ENCODE data around the gene TRIL. TPM values are rescaled to one million over a fixed set of nuclear protein-coding genes. Genes with fewer than 3 reads are reported as not detected.

TRIL gene
- total and polyA plus RNA-seq, 2 experiments from 2014 or later = 2.5 to 4.6 TPM

GRCh38 chr7:28988091-28988490 is 30.0 kb upstream of the TRIL start:
- Histone ChIP-seq H3K27me3 (no peaks in the 10 kb centered on the region), H2AFZ (no peak overlapping the region)
- DNase-seq (ENCODE audit: low spot score) = no peak

GRCh38 chr7:28986765-28987110 is 28.6 kb upstream of the TRIL start:
- WGBS (ENCODE audit: low lambda C conversion rate, missing lambda C conversion rate) = 30% methylated on average over 2 of the region's 2 CpGs
- no peaks in the 10 kb centered on the region for H3K27me3 ChIP-seq
- no peaks in the 10 kb centered on the region for H3K9me3 ChIP-seq (ENCODE audit: low read depth)
- no peak overlapping the region for H2AFZ ChIP-seq
- peak; percentile 55 for DNase-seq (ENCODE audit: low spot score)
- no peaks in the 10 kb centered on the region for H3K9me2 ChIP-seq (replicated peaks; ENCODE audit: insufficient read depth)
- no peaks in the 10 kb centered on the region for H4K20me1 ChIP-seq (ENCODE audit: insufficient read depth, poor library complexity, severe bottlenecking)
- TF ChIP-seq EZH2 (IDR thresholded peaks at IDR 0.05; ENCODE audit: borderline replicate concordance) (no peak), CTCF (IDR thresholded peaks at IDR 0.05; ENCODE audit: poor library complexity) (no peak)
- no peak overlapping the region for H3K4me3 ChIP-seq
- H3K36me3 ChIP-seq (replicated peaks; ENCODE audit: insufficient read depth, low read depth) = no peaks in the 10 kb centered on the region
- H3K79me2 ChIP-seq = no peaks in the 10 kb centered on the region
- peaks cover 8% of the 10 kb centered on the region for H3K4me1 ChIP-seq (ENCODE audit: insufficient read depth)
- peak overlapping the region; percentile 45 for H3K4me2 ChIP-seq
- H3K27ac ChIP-seq = peak overlapping the region; percentile 48

More at GRCh38 chr7:28988091-28988490, 30.0 kb upstream of the TRIL start:
- TF ChIP-seq EZH2 (IDR thresholded peaks at IDR 0.05; ENCODE audit: borderline replicate concordance) (no peak), EZH2phosphoT487 (IDR thresholded peaks at IDR 0.05; ENCODE audit: low read depth, severe bottlenecking, unreplicated experiment) (no peak), CTCF (IDR thresholded peaks at IDR 0.05; ENCODE audit: poor library complexity) (no peak)
- H3K4me2 ChIP-seq = no peak overlapping the region
- peaks cover 8% of the 10 kb centered on the region for H3K4me1 ChIP-seq (ENCODE audit: insufficient read depth)
- no peak overlapping the region for H3K4me3 ChIP-seq
- H3K27ac ChIP-seq = no peak overlapping the region
- no peaks in the 10 kb centered on the region for H3K9me3 ChIP-seq (ENCODE audit: low read depth)
- 78% methylated on average over 5 of the region's 5 CpGs for WGBS (ENCODE audit: low lambda C conversion rate, missing lambda C conversion rate)
- no peaks in the 10 kb centered on the region for H3K9me2 ChIP-seq (replicated peaks; ENCODE audit: insufficient read depth)
- no peaks in the 10 kb centered on the region for H3K36me3 ChIP-seq (replicated peaks; ENCODE audit: insufficient read depth, low read depth)
- no peaks in the 10 kb centered on the region for H4K20me1 ChIP-seq (ENCODE audit: insufficient read depth, poor library complexity, severe bottlenecking)
- H3K79me2 ChIP-seq = no peaks in the 10 kb centered on the region

- Histone ChIP-seq H3K79me2 (no peaks in the 10 kb centered on the region), H3K9me3 (ENCODE audit: low read depth) (no peaks in the 10 kb centered on the region), H3K4me2 (peak overlapping the region; percentile 45), H3K27me3 (no peaks in the 10 kb centered on the region), H3K4me3 (no peak overlapping the region), H3K27ac (peak overlapping the region; percentile 48), H4K20me1 (ENCODE audit: insufficient read depth, poor library complexity, severe bottlenecking) (no peaks in the 10 kb centered on the region), H3K4me1 (ENCODE audit: insufficient read depth) (peaks cover 8% of the 10 kb centered on the region), H3K36me3 (replicated peaks; ENCODE audit: insufficient read depth, low read depth) (no peaks in the 10 kb centered on the region), H3K9me2 (replicated peaks; ENCODE audit: insufficient read depth) (no peaks in the 10 kb centered on the region), H2AFZ (no peak overlapping the region)
- WGBS (ENCODE audit: low lambda C conversion rate, missing lambda C conversion rate) = 69% methylated on average over 11 of the region's 11 CpGs
- DNase-seq (ENCODE audit: low spot score) = peak; percentile 8
- TF ChIP-seq EZH2phosphoT487 (IDR thresholded peaks at IDR 0.05; ENCODE audit: low read depth, severe bottlenecking, unreplicated experiment) (no peak), CTCF (IDR thresholded peaks at IDR 0.05; ENCODE audit: poor library complexity) (no peak), EZH2 (IDR thresholded peaks at IDR 0.05; ENCODE audit: borderline replicate concordance) (no peak)
Observed at GRCh38 chr7:28986028-28986764, 28.1 kb upstream of the TRIL start.

All from hepatocyte (in vitro differentiated cells).